OCI-LY1 (cell line): Measurements from ENCODE around the gene AKAP8L.

Experiments
- H2AFZ ChIP-seq: fragments of 200-600 bp; sonication (generic), shearing (Covaris generic); 2 replicates; pipeline ENCODE4 v1.6.0; 2014; ENCODE audit warnings: antibody characterized with exemption, mild to moderate bottlenecking, low read length
- H3F3A ChIP-seq: fragments of 200-600 bp; sonication (generic), shearing (Covaris generic); 2 replicates; pipeline ENCODE4 v1.6.0; 2014; ENCODE audit warnings: mild to moderate bottlenecking, antibody characterized with exemption, low read length, moderate library complexity; ENCODE audit not compliant: insufficient read depth
- H3K27ac ChIP-seq: fragments of 200-600 bp; sonication (generic); 2 replicates; pipeline ENCODE4 v1.5.1; 2014; ENCODE audit warnings: low read length, mixed run types, mild to moderate bottlenecking, low read depth; ENCODE audit not compliant: poor library complexity, severe bottlenecking
- H3K27me3 ChIP-seq: fragments of 200-600 bp; sonication (generic); 2 replicates; pipeline ENCODE4 v1.6.0; 2014; ENCODE audit warnings: antibody characterized with exemption, mild to moderate bottlenecking, low read length, moderate library complexity; ENCODE audit not compliant: insufficient read depth
- H3K36me3 ChIP-seq: fragments of 200-600 bp; sonication (generic); 2 replicates; pipeline ENCODE4 v1.6.1; 2014; ENCODE audit warnings: mild to moderate bottlenecking, antibody characterized with exemption, low read length, moderate library complexity, mixed read lengths; ENCODE audit not compliant: insufficient read depth
- H3K4me1 ChIP-seq: fragments of 200-600 bp; sonication (generic); 2 replicates; pipeline ENCODE4 v1.5.1; 2014; ENCODE audit warnings: mild to moderate bottlenecking, low read length, moderate library complexity; ENCODE audit not compliant: insufficient read depth, severe bottlenecking
- H3K4me2 ChIP-seq: fragments of 200-600 bp; sonication (generic), shearing (Covaris generic); 2 replicates; pipeline ENCODE4 v1.6.1; 2014; ENCODE audit warnings: low read length
- H3K4me3 ChIP-seq: fragments of 200-600 bp; sonication (generic); 2 replicates; pipeline ENCODE4 v1.5.1; 2014; ENCODE audit warnings: low read length, low read depth, mild to moderate bottlenecking, mixed read lengths; ENCODE audit not compliant: poor library complexity, severe bottlenecking
- H3K79me2 ChIP-seq: fragments of 200-600 bp; shearing (Covaris generic); 2 replicates; pipeline ENCODE4 v1.6.1; 2016; ENCODE audit warnings: mixed run types, low read length, mixed read lengths; ENCODE audit not compliant: insufficient read depth
- H3K9ac ChIP-seq: fragments of 200-600 bp; sonication (generic), shearing (Covaris generic); 2 replicates; pipeline ENCODE4 v1.6.1; 2014; ENCODE audit warnings: mild to moderate bottlenecking, low read length, mixed read lengths
- H3K9me2 ChIP-seq: fragments of 200-600 bp; sonication (generic), shearing (Covaris generic); 2 replicates; pipeline ENCODE4 v1.6.1; 2014; ENCODE audit warnings: low read depth, mild to moderate bottlenecking, low read length, mixed read lengths
- H3K9me3 ChIP-seq: fragments of 200-600 bp; shearing (Covaris generic); 2 replicates; pipeline ENCODE4 v1.6.1; 2014; ENCODE audit warnings: low read length, mixed read lengths
- H4K20me1 ChIP-seq: fragments of 200-600 bp; sonication (generic), shearing (Covaris generic); 2 replicates; pipeline ENCODE4 v1.6.0; 2016; ENCODE audit warnings: mild to moderate bottlenecking, low read length; ENCODE audit not compliant: insufficient read depth
- CTCF ChIP-seq: fragments of 200-600 bp; sonication (generic), shearing (Covaris generic); IDR thresholded peaks from 2 replicates; pipeline ENCODE4 v1.5.1; 2017; ENCODE audit warnings: mild to moderate bottlenecking, antibody characterized with exemption, low read length, moderate library complexity, mixed read lengths
- EZH2 ChIP-seq: fragments of 200-600 bp; sonication (generic), shearing (Covaris generic); IDR thresholded peaks from 2 replicates; pipeline ENCODE4 v1.8.0; 2017; ENCODE audit warnings: borderline replicate concordance, mixed run types, mild to moderate bottlenecking, antibody characterized with exemption, low read length, moderate library complexity, mixed read lengths

AKAP8L gene

GRCh38 chr19:15449620-15450527, 31.1 kb upstream of the AKAP8L start, which contains the start of gene WIZ:
Gene WIZ (minus strand): TSS chr19:15449956. CDS start chr19:15448307, 1,649 bp downstream.
- H3K36me3 ChIP-seq = peaks cover 11% of the 10 kb centered on the region
- no peaks in the 10 kb centered on the region for H3K9me2 ChIP-seq
- no peaks in the 10 kb centered on the region for H3K79me2 ChIP-seq
- H3K4me2 ChIP-seq = peak within 1 kb of the TSS; percentile 58; the same call in 1 of the 2 replicates
- H4K20me1 ChIP-seq = no peaks in the 10 kb centered on the region
- no peak within 1 kb of the TSS for H3K9ac ChIP-seq
- H3K27ac ChIP-seq = no peak within 1 kb of the TSS
- no peaks in the 10 kb centered on the region for H3K9me3 ChIP-seq
- no peak for TF ChIP-seq CTCF
- no peak for TF ChIP-seq EZH2
- H3K27me3 ChIP-seq = peaks cover 3% of the 10 kb centered on the region; the same call in 1 of the 2 replicates
- H3K4me1 ChIP-seq = peaks cover 13% of the 10 kb centered on the region
- H3K4me3 ChIP-seq = peak within 1 kb of the TSS; percentile 52
- no peak within 1 kb of the TSS for H2AFZ ChIP-seq
- H3F3A ChIP-seq = peaks cover 7% of the 10 kb centered on the region

GRCh38 chr19:15448778-15449619, 30.2 kb upstream of the AKAP8L start:
- peaks cover 13% of the 10 kb centered on the region for H3K4me1 ChIP-seq
- H2AFZ ChIP-seq = no peak overlapping the region
- H3K4me3 ChIP-seq = peak overlapping the region; percentile 52
- peaks cover 7% of the 10 kb centered on the region for H3F3A ChIP-seq
- no peaks in the 10 kb centered on the region for H3K79me2 ChIP-seq
- H3K4me2 ChIP-seq = peak overlapping the region; percentile 58; the same call in 1 of the 2 replicates
- TF ChIP-seq EZH2 (no peak), CTCF (no peak)
- H4K20me1 ChIP-seq = no peaks in the 10 kb centered on the region
- peaks cover 3% of the 10 kb centered on the region; the same call in 1 of the 2 replicates for H3K27me3 ChIP-seq
- no peak overlapping the region for H3K9ac ChIP-seq
- H3K9me2 ChIP-seq = no peaks in the 10 kb centered on the region
- peaks cover 4% of the 10 kb centered on the region; the same call in 1 of the 2 replicates for H3K36me3 ChIP-seq
- no peak overlapping the region for H3K27ac ChIP-seq
- H3K9me3 ChIP-seq = no peaks in the 10 kb centered on the region

- no peak overlapping the region for H3K4me3 ChIP-seq
- H3F3A ChIP-seq = peaks cover 7% of the 10 kb centered on the region
- H3K27me3 ChIP-seq = peaks cover 3% of the 10 kb centered on the region; the same call in 1 of the 2 replicates
- TF ChIP-seq EZH2 (no peak), CTCF (no peak)
- H3K27ac ChIP-seq = no peak overlapping the region
- no peaks in the 10 kb centered on the region for H3K9me2 ChIP-seq
- no peak overlapping the region for H3K9ac ChIP-seq
- H2AFZ ChIP-seq = no peak overlapping the region
- no peaks in the 10 kb centered on the region for H3K79me2 ChIP-seq
- H3K9me3 ChIP-seq = no peaks in the 10 kb centered on the region
- H3K4me2 ChIP-seq = peak overlapping the region; percentile 58; the same call in 1 of the 2 replicates
- H3K4me1 ChIP-seq = peaks cover 13% of the 10 kb centered on the region
- peaks cover 4% of the 10 kb centered on the region; the same call in 1 of the 2 replicates for H3K36me3 ChIP-seq
- no peaks in the 10 kb centered on the region for H4K20me1 ChIP-seq
Measured at GRCh38 chr19:15448044-15448777, 29.4 kb upstream of the AKAP8L start.
